SK-N-SH (cell line): ENCODE data around the gene WDR74. TPM values are rescaled to one million over a fixed set of nuclear protein-coding genes. Genes with fewer than 3 reads are reported as not detected.

Experiments
- CTCF ChIA-PET: fragments of 300-600, 350-600 bp; formaldehyde crosslinking; extraction: SDS; loops from one replicate; lab custom pipeline; 2021; lab: Yijun Ruan, JAX
- POLR2A ChIA-PET: fragments of 350-600 bp; sonication (Branson Sonifier 250); formaldehyde crosslinking; extraction: SDS; loops from one replicate; lab custom pipeline; 2020; ENCODE audit warnings: antibody characterized with exemption, inconsistent platforms; lab: Yijun Ruan, JAX
- DNase-seq: peaks from one replicate; pipeline ENCODE4 v3.0.0; 2012
- H2AFZ ChIP-seq: fragments of 200-600 bp; sonication (generic); 2 replicates; pipeline ENCODE4 v1.8.1; 2016; ENCODE audit warnings: antibody characterized with exemption, mild to moderate bottlenecking, low read depth
- H3F3A ChIP-seq: fragments of 200-600 bp; sonication (generic); replicated peaks from 2 replicates; pipeline ENCODE3; 2016; ENCODE audit warnings: antibody characterized with exemption, mild to moderate bottlenecking; ENCODE audit not compliant: insufficient read depth
- H3K27ac ChIP-seq, 2 experiments: fragments of 200-500 bp in 1 of 2; fragments of 200-600 bp in 1 of 2; sonication (Bioruptor generic) in 1 of 2; sonication (generic), shearing (Covaris generic) in 1 of 2; 2 replicates each; pipeline versions ENCODE4 v1.5.1 to v1.6.1; 2014 to 2016; ENCODE audit warnings: low read depth in 2 of 2, inconsistent platforms in 1 of 2, low read length in 1 of 2, mild to moderate bottlenecking in 1 of 2, mixed read lengths in 1 of 2
- H3K27me3 ChIP-seq: fragments of 200-600 bp; sonication (generic), shearing (Covaris generic); 2 replicates; pipeline ENCODE4 v1.6.1; 2016; ENCODE audit warnings: mixed run types; ENCODE audit not compliant: insufficient read depth
- H3K36me3 ChIP-seq, 2 experiments: fragments of 200-500 bp in 1 of 2; fragments of 200-600 bp in 1 of 2; sonication (Bioruptor generic) in 1 of 2; sonication (generic) in 1 of 2; replicated peaks in 1 of 2; 2 replicates each; pipeline versions ENCODE3 to v1.5.1; 2014 to 2016; ENCODE audit warnings: low read length in 1 of 2, mild to moderate bottlenecking in 1 of 2; ENCODE audit not compliant: insufficient read depth in 2 of 2, control insufficient read depth in 1 of 2
- H3K4me1 ChIP-seq, 2 experiments: fragments of 200-500 bp in 1 of 2; fragments of 200-600 bp in 1 of 2; sonication (Bioruptor generic) in 1 of 2; sonication (generic), shearing (Covaris generic) in 1 of 2; 2 replicates each; pipeline versions ENCODE4 v1.5.1 to v1.6.1; 2014 to 2016; ENCODE audit warnings: low read depth in 1 of 2, low read length in 1 of 2, mixed run types in 1 of 2; ENCODE audit not compliant: insufficient read depth in 2 of 2, control insufficient read depth in 1 of 2
- H3K4me2 ChIP-seq: fragments of 200-600 bp; sonication (generic), shearing (Covaris generic); 2 replicates; pipeline ENCODE4 v1.6.1; 2017; ENCODE audit warnings: mixed run types
- H3K4me3 ChIP-seq, 2 experiments: fragments of 200-500 bp in 1 of 2; fragments of 200-600 bp in 1 of 2; sonication (Bioruptor generic) in 1 of 2; sonication (generic), shearing (Covaris generic) in 1 of 2; 2 replicates each; pipeline versions ENCODE4 v1.5.1 to v1.8.1; 2014 to 2016; ENCODE audit warnings: low read depth in 2 of 2, inconsistent platforms in 1 of 2, low read length in 1 of 2, mild to moderate bottlenecking in 1 of 2, mixed read lengths in 1 of 2, moderate library complexity in 1 of 2
- H3K79me2 ChIP-seq: fragments of 200-600 bp; sonication (generic); 2 replicates; pipeline ENCODE4 v1.8.1; 2017; ENCODE audit warnings: mild to moderate bottlenecking; ENCODE audit not compliant: insufficient read depth
- H3K9ac ChIP-seq: fragments of 200-600 bp; sonication (generic); 2 replicates; pipeline ENCODE4 v1.6.1; 2017; ENCODE audit warnings: mixed run types
- H3K9me2 ChIP-seq: fragments of 200-600 bp; sonication (generic); 2 replicates; pipeline ENCODE4 v1.6.1; 2017; ENCODE audit warnings: mixed run types
- H3K9me3 ChIP-seq: fragments of 200-600 bp; sonication (generic); 2 replicates; pipeline ENCODE4 v1.6.1; 2017; ENCODE audit warnings: mixed run types, mild to moderate bottlenecking, moderate library complexity
- H4K20me1 ChIP-seq: fragments of 200-600 bp; sonication (generic); 2 replicates; pipeline ENCODE4 v1.6.1; 2017; ENCODE audit warnings: mild to moderate bottlenecking, mixed run types; ENCODE audit not compliant: insufficient read depth
- CHD2 ChIP-seq: fragments of 150-350 bp; IDR thresholded peaks from 2 replicates; pipeline ENCODE4 v1.6.1; 2018; ENCODE audit warnings: low read length; ENCODE audit not compliant: partially characterized antibody
- ELF1 ChIP-seq: IDR thresholded peaks from 2 replicates; pipeline ENCODE4 v1.4.0; 2012
- EZH2phosphoT487 ChIP-seq: fragments of 200-600 bp; sonication (generic); IDR thresholded peaks from 2 replicates; pipeline ENCODE4 v1.6.1; 2017; ENCODE audit warnings: low read depth, mixed run types, mild to moderate bottlenecking, antibody characterized with exemption, moderate library complexity, borderline replicate concordance
- FOXM1 ChIP-seq: IDR thresholded peaks from 2 replicates; pipeline ENCODE4 v1.4.0; 2012; ENCODE audit warnings: low read depth, mild to moderate bottlenecking
- GABPA ChIP-seq: IDR thresholded peaks from 2 replicates; pipeline ENCODE4 v1.4.0; 2012; ENCODE audit warnings: low read depth, mild to moderate bottlenecking
- GATA2 ChIP-seq: sonication (generic); formaldehyde crosslinking; IDR thresholded peaks from 2 replicates; pipeline ENCODE4 v1.5.0; 2020; ENCODE audit warnings: mild to moderate bottlenecking, missing genetic modification reagents
- IRF3 ChIP-seq: fragments of 150-350 bp; IDR thresholded peaks from 2 replicates; pipeline ENCODE4 v1.6.1; 2016; ENCODE audit warnings: mild to moderate bottlenecking, low read depth, low read length
- MEF2A ChIP-seq: IDR thresholded peaks from 2 replicates; pipeline ENCODE4 v1.4.0; 2012; ENCODE audit warnings: low read depth, borderline replicate concordance
- PBX3 ChIP-seq: IDR thresholded peaks from 2 replicates; pipeline ENCODE4; 2012
- RAD21 ChIP-seq: IDR thresholded peaks from 2 replicates; pipeline ENCODE4 v1.6.1; 2012; ENCODE audit warnings: mild to moderate bottlenecking, low read length
- RCOR1 ChIP-seq: fragments of 150-350 bp; IDR thresholded peaks from 2 replicates; pipeline ENCODE4 v1.6.1; 2017; ENCODE audit warnings: antibody characterized with exemption, low read length
- REST ChIP-seq: IDR thresholded peaks from 2 replicates; pipeline ENCODE4 v1.6.1; 2012; ENCODE audit warnings: mild to moderate bottlenecking, low read depth, low read length, moderate library complexity
- RFX5 ChIP-seq: IDR thresholded peaks from 2 replicates; pipeline ENCODE4 v1.6.1; 2012; ENCODE audit warnings: mild to moderate bottlenecking, improper control_type of control experiment, low read length
- RXRA ChIP-seq: IDR thresholded peaks from 2 replicates; pipeline ENCODE4 v1.4.0; 2012; ENCODE audit warnings: low read depth, mild to moderate bottlenecking, borderline replicate concordance
- SMC3 ChIP-seq: IDR thresholded peaks from 2 replicates; pipeline ENCODE4 v1.6.1; 2012; ENCODE audit warnings: low read depth, low read length, improper control_type of control experiment
- TCF12 ChIP-seq: IDR thresholded peaks from 2 replicates; pipeline ENCODE4 v1.4.0; 2012
- USF1 ChIP-seq: IDR thresholded peaks from 2 replicates; pipeline ENCODE4 v1.4.0; 2012; ENCODE audit warnings: low read depth, borderline replicate concordance
- WGBS: methylation state at CpG from one replicate; pipeline ENCODE4 v1.1.6; 2017; ENCODE audit warnings: low lambda C conversion rate; 5-methylcytosine and 5-hydroxymethylcytosine counted together
- polyA plus RNA-seq, 3 experiments: library from polyadenylated mRNA; depleted of rRNA; stranded (reverse); fragments of >200 nt; gene quantifications; 2 replicates each; pipeline ENCODE4 v1.2.3, GENCODE V29; 2012

The WDR74 gene
- polyA plus RNA-seq, 1 of the 3 experiments (the other 2 are of a cell fraction), result 132 TPM

- Histone ChIP-seq H3K4me2 (peak overlapping the region; percentile 92), H3K27me3 (no peaks in the 10 kb centered on the region), H2AFZ (peak overlapping the region; percentile 52; the same call in 1 of the 2 replicates), H3K4me3 (peak overlapping the region; percentile 91 to 94), H3F3A (peaks cover 21% of the 10 kb centered on the region), H4K20me1 (peaks cover 16% of the 10 kb centered on the region), H3K36me3 (peaks cover 38 to 43% of the 10 kb centered on the region in 2 experiments), H3K79me2 (peaks cover 41% of the 10 kb centered on the region), H3K4me1 (peaks cover 8 to 18% of the 10 kb centered on the region in 2 experiments), H3K9me3 (no peaks in the 10 kb centered on the region), H3K9me2 (no peaks in the 10 kb centered on the region), H3K27ac (peak overlapping the region; percentile 75 to 83), H3K9ac (peak overlapping the region; percentile 93)
- DNase-seq, result no peak
- TF ChIP-seq SMC3, result no peak
- TF ChIP-seq CHD2, result no peak
- TF ChIP-seq EZH2phosphoT487, result no peak
- no peak for TF ChIP-seq PBX3
- no peak for TF ChIP-seq GABPA
- no peak for TF ChIP-seq RAD21
- TF ChIP-seq IRF3, result no peak
- TF ChIP-seq RXRA, result no peak
- no peak for TF ChIP-seq RCOR1
- no peak for TF ChIP-seq REST
- TF ChIP-seq MEF2A, result no peak
- TF ChIP-seq ELF1, result no peak
- no peak for TF ChIP-seq RFX5
- no peak for TF ChIP-seq USF1
- TF ChIP-seq FOXM1, result no peak
- TF ChIP-seq GATA2 (CRISPR knock-in tag), result no peak
- no peak for TF ChIP-seq TCF12
- WGBS, result 3% methylated on average over 14 of the region's 14 CpGs
- ChIA-PET POLR2A (interaction anchor here (0.9 to 1.1 kb wide), 4 partner anchors 8 to 51 kb away, joined by 3 to 5 read pairs (median 4); no protein-coding TSS in a partner anchor), CTCF (interaction anchor here (0.7 to 2.5 kb wide), 3 partner anchors 18 to 51 kb away, joined by 3 to 12 read pairs (median 3); partner anchors contain the start of genes TMEM179B and ZBTB3)
These were observed 34.9 kb downstream of the WDR74 start for GRCh38 chr11:62804310-62805075.
